M059J (cell line): Measurements from ENCODE around the gene GPR61. TPM values are rescaled to one million over a fixed set of nuclear protein-coding genes. Genes with fewer than 3 reads are reported as not detected.

Experiments
- DNase-seq: peaks from one replicate; pipeline ENCODE4 v3.0.0-alpha.2; 2012; ENCODE audit warnings: low read depth
- total RNA-seq: library from RNA; depleted of rRNA; stranded (reverse); fragments of >200 nt; shearing (Covaris generic); gene quantifications from 2 replicates; pipeline ENCODE4 v1.2.3, GENCODE V29; 2014; rRNA removed

Gene GPR61
- total RNA-seq: not detected in 2 replicates

DNA sequence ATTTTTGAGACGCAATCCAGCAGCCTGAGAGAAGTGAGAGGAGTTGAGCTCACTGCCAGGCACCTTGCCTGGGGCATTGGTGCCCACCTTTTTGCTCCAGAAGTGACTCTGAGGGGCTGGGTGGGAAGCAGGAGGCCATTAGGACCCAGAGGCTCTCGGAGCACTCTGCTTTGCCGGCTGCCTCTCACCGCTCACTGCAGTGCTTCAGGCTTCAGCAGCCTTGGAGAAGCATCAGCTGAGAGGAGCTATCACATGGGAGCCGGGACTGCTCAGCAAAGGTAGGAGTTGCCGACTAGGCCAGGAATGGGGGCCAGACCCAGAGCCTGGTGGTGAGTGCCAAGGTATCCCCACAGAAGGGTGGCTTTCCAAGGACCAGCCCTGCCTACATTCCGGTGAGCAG lies at the start of gene GPR61:
Gene GPR61 (plus strand): TSS at position 197 of the 400 bp plus-strand sequence. CDS start 3,151 bp downstream, outside the sequence.
- DNase-seq: no peak

DNA sequence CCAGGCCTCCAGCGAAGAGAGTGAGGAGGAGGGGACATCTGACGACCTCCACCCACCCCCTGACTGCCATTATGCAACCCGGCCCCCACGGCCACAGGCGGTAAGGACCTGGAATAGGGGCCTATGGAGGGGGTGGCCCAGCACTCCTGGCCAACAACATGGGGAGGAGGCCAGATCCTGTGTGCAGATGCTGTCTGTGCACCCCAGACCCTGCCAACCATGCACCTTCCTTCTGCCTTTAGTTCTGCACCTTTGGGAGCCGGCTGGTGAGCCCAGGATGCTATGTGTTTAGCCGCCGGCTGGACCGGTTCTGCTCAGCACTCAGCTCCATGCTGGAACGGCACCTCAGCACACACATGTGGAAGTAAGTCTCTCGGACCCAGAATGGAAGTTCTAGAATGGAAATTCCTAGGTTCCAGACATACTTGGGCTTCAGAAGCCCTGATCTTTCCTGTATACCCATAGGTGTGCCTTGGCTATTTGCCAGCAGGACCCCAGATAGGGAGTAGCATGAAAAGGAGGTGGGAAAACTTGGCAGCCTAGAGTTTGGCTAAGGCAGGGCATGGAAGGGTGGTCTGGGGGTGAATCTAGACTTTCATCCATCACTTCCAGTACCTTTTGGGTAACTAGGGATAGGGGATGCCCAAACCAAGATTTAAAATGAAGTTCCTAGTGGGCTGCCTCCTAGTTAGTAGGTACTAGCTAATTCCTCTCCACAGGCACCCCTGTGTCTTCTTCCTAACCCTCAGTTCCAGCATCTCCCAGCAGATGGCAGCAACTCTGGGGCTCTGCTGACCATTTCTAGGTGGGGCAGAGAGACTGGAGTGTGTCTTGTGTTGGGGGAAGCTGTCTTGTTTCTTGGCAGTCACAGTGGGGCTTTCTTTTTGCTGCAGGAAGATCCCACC lies 49.4 kb upstream of the GPR61 start:
- peak; percentile 65 for DNase-seq

DNA sequence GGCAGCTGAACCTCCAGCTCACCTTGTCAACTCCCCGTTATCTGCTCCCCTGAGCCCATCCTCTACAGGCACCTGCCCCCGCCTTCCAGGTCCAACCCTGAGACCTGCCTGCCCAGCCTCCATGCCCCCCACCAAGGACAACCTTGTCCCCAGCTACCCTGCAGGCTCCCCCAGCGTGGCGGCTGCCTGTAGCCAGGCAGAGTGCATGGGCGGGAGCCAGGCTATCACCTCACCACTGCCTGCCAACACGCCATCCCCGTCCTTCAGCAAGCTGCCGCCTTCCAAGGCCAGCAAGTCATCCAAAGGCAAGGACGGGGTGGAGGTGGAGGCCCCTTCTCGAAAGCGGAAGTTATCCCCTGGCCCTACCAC lies 48.8 kb upstream of the GPR61 start:
- DNase-seq: no peak

DNA sequence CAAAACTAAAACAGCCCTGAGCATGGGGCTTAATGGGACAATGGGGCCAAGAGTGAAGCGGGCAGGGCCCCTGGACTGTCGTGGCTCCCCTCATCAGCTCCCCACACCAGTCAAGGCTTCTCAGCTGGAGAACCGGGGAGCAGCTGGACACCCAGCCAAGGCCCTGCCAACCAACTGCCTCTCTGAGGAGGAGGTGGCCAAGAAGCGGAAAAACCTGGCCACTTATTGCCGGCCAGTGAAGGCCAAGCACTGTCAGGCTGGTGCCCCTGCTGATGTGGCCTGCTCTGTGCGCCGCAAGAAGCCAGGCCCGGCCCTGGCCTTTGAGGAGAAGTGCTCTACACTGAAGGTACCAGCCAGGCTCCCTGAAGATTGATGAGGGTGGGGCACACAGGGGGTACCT lies 48.3 kb upstream of the GPR61 start:
- no peak for DNase-seq

- no peak for DNase-seq
Measured at GRCh38 chr1:109492779-109493178, 46.9 kb upstream of the GPR61 start.

DNA sequence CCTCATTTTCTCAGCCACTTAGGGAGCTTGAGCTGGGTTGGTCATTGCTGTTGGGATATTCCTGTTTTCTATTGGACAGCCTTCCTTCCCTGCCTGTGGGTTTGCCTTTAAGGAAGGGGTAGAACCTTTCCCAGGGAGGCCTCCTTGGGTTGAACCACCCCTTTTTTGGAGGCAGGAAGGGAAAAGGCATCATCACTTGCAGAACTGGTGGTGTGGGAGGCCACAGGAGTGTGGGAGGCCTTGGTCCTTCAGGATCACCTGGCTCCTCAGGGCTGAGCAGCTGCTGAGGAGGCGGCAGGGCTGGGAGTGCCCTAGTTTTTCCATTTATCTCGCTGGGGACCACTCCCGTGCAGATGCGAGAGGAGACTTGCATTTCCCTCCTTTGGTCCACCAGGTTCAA lies 46.4 kb upstream of the GPR61 start:
- no peak for DNase-seq

DNA sequence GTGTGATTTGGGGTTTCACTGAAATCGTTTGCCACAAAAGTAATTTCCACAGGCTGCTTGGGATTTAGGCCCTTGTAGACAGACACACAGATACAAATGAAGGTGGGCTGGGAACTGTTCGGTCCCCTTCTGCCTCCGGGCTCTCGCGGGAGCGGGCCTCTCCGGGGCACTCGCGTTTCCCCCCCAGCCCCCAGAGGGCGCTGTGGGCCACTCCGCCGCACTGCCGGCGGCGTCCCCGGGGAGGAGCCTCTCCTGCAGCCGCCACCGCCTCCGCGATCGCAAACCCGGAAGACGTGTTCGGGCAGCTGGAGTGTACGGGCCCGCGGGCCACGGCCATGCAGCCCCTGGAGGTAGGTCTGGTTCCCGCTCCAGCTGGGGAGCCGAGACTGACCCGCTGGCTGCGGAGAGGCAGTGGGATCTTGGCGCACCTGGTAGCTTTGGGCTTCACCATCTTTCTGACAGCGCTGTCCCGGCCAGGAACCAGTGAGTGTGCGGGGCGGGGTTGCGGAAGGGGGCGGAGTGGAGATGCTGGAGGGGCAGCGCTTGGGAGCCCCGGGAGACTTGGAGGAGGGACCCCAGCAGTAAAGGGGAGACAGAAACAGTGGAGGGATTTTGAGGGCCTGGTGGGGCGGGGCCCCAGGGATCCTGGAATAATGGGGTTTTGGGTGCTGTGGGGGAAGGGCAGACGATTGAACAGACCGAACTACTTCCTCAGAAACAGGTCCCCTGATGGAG lies 45.7 kb upstream of the GPR61 start, which contains the start of gene CYB561D1:
Gene CYB561D1 (plus strand): TSS at position 290 of the 735 bp plus-strand sequence. CDS start 46 bp downstream, at position 336.
- DNase-seq: peak; percentile 80

DNA sequence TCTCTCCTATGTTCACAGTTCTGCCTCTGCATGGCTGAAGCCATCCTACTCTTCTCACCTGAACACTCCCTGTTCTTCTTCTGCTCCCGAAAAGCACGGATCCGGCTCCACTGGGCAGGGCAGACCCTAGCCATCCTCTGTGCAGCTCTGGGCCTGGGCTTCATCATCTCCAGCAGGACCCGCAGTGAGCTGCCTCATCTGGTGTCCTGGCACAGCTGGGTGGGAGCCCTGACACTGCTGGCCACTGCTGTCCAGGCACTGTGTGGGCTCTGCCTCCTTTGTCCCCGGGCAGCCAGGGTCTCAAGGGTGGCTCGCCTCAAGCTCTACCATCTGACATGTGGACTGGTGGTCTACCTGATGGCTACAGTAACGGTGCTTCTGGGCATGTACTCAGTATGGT lies 43.9 kb upstream of the GPR61 start:
- DNase-seq: no peak

DNA sequence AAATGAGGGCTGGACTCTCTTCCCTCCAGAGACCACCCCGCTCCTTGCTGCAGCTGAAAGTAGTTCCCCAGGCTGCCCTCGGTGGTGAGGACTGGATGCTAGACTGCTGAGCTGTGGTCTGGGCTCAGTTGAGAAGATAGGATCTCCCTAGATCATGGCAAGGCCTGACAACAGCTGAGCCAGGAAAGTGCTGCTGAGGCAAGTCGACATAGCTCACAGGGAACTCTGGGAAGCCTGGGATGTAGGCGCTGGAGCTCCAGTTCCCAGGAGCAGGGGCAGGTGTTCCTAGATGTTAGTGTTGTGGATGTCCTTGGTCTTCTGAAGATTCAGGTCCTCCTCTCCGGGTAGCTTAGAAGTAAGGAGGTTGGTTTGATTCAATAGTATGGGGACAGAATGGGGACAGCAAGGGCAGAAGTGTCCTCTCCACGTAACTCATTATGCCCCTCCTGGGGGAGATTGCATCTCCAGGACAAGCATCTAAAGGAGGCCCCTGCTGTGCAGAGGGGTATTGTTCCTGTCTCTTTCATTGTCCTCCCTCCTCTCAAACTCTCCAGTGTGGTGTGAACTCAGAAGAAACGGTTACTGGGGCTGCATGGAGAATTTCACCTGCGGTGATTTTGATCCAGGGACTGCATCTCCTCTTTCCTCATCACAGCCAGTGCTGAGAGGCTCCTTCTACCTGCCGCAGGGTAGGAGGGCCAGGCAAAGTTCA lies 42.1 kb upstream of the GPR61 start:
- DNase-seq: no peak

GRCh38 chr1:109498161-109498801 lies 41.4 kb upstream of the GPR61 start:
- peak; percentile 33 for DNase-seq

DNA sequence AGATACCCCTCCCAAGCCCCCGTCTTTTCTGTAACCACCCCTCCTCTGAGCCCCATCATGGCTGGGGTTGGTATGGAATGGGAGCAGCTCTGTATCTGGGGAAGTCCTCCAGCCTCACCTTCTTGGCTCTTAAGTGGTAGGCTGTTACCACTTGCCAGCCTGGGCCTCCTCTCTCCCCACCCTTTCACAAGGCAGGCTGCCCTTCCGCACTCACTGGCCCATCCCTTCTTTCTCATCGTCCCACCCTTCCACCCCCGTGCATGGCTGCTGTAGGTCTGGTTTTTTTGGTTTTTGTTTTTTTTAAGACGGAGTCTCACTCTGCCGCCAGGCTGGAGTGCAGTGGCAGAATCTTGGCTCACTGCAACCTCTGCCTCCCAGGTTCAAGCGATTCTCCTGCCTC lies 40.6 kb upstream of the GPR61 start:
- no peak for DNase-seq

GRCh38 chr1:109499661-109500536 lies 39.8 kb upstream of the GPR61 start:
- peak; percentile 41 for DNase-seq

DNA sequence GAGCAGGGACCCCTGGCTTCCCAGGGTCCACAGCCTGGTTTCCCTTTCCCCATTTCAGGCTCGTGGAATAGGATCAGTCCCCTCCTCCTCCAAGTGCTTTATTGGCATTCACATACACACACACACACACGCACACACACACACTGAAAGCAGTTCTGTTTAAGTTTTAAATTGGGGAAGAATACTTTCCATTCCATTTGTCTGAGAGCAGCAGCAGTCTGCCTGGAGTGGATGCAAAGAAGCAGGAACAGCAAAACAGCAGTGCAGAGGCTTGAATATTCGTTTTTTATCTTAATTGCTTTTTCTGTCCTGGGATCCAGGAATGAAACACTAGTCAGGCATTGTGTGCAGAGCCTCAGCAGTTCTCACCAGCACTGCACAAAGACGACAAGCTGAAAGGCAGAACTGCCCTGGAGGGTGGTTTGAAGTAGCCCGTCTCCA lies 38.7 kb upstream of the GPR61 start:
- no peak for DNase-seq

- no peak for DNase-seq
Measured at GRCh38 chr1:109501644-109502363, 37.9 kb upstream of the GPR61 start.

- no peak for DNase-seq
Measured at GRCh38 chr1:109502364-109502851, 37.3 kb upstream of the GPR61 start.

GRCh38 chr1:109503935-109504334 lies 35.7 kb upstream of the GPR61 start:
- DNase-seq: no peak

- no peak for DNase-seq
Measured at GRCh38 chr1:109504974-109505373, 34.7 kb upstream of the GPR61 start.

DNA sequence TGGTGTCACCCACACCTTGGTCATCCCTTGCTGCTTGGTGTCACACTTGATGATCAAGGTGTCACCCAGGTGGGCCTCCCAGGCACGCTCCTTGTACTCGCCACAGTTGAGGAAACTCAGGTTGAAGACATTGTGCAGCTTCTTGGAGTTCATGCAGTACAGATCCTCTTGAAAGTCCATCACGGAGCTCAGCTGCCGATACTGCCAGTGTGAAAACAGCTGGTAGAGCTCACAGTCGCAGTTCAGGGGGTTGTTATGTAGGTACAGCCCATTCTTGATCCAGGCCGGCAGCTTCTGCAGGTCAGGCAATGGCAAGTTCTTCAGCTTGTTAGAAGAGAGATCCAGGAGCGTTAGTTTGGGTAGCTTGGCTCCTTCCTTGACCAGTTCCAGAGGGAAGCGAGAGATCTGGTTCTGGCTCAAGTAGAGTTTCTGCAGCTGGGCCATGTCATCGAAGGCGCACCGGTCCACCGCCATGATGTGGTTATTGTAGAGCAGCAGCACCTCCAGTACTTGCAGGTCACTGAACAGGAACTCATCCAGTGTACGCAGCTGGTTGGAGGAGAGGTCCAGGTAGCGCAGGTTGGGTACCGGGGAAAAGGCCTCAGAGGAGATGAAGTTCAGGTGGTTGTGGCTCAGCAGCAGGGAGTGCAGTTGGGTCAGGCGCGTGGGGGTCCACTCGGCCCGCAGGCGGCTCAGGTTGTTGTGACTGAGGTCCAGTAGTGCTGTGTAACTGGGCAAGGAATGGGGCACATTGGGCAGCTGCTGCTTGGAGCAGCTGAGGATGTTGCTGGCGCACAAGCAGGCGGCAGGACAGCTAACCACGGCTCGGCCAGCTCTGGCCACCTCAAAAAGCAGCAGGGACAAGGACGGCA lies 31.4 kb upstream of the GPR61 start:
- no peak for DNase-seq

- no peak for DNase-seq
Measured at GRCh38 chr1:109508873-109509175, 30.8 kb upstream of the GPR61 start.
